HepG2 (cell line): ENCODE measurements around the gene MAP3K3. TPM values are rescaled to one million over a fixed set of nuclear protein-coding genes. Genes with fewer than 3 reads are reported as not detected.
A peak's percentile ranks its signal among the peaks of the same experiment; 100 is the strongest.

ENCODE experiments used
- CBFB ChIP-seq: sonication (generic); formaldehyde crosslinking; IDR thresholded peaks from 2 replicates; pipeline ENCODE4 v1.4.0; 2020; ENCODE audit warnings: missing genetic modification reagents
- CCAR2 ChIP-seq: fragments of 200-400 bp; formaldehyde crosslinking; optimal IDR thresholded peaks from 2 replicates; pipeline ENCODE3; 2018; ENCODE audit warnings: low read depth, mild to moderate bottlenecking, low read length, moderate library complexity
- HHEX ChIP-seq: IDR thresholded peaks from 2 replicates; pipeline ENCODE4 v1.6.1; 2016; ENCODE audit warnings: control low read depth
- IRF1 ChIP-seq: sonication (generic); formaldehyde crosslinking; IDR thresholded peaks from 2 replicates; pipeline ENCODE4 v1.4.0; 2020; ENCODE audit warnings: low read depth, mild to moderate bottlenecking, missing genetic modification reagents
- KAT7 ChIP-seq: IDR thresholded peaks from 2 replicates; pipeline ENCODE4 v1.6.1; 2018; ENCODE audit warnings: borderline replicate concordance, missing compliant biosample characterization
- PBX2 ChIP-seq: IDR thresholded peaks from 2 replicates; pipeline ENCODE4 v1.6.1; 2016; ENCODE audit warnings: control low read depth
- RARG ChIP-seq: sonication (generic); formaldehyde crosslinking; IDR thresholded peaks from 2 replicates; pipeline ENCODE4 v1.4.0; 2020; ENCODE audit warnings: low read depth, mild to moderate bottlenecking, missing genetic modification reagents
- SRY ChIP-seq: sonication (generic); formaldehyde crosslinking; IDR thresholded peaks from 2 replicates; pipeline ENCODE4 v1.8.0; 2022; ENCODE audit warnings: mild to moderate bottlenecking, missing genetic modification reagents
- TFDP1 ChIP-seq: IDR thresholded peaks from 2 replicates; pipeline ENCODE4 v1.6.1; 2016; ENCODE audit warnings: missing compliant biosample characterization, missing genetic modification reagents, borderline replicate concordance
- THRA ChIP-seq: sonication (generic); formaldehyde crosslinking; IDR thresholded peaks from 2 replicates; pipeline ENCODE4 v1.4.0; 2020; ENCODE audit warnings: missing genetic modification reagents, borderline replicate concordance
- ZC3H13 ChIP-seq: sonication (generic); formaldehyde crosslinking; IDR thresholded peaks from 2 replicates; pipeline ENCODE4 v1.8.1; 2023; ENCODE audit warnings: mild to moderate bottlenecking, missing genetic modification reagents, moderate library complexity
- ZFY ChIP-seq: sonication (generic); formaldehyde crosslinking; IDR thresholded peaks from 2 replicates; pipeline ENCODE4 v1.4.0; 2020; ENCODE audit warnings: missing genetic modification reagents
- ZNF12 ChIP-seq: sonication (generic); formaldehyde crosslinking; IDR thresholded peaks from 2 replicates; pipeline ENCODE4 v1.5.0; 2020; ENCODE audit warnings: missing genetic modification reagents
- ZNF234 ChIP-seq: sonication (generic); formaldehyde crosslinking; conservative IDR thresholded peaks from 2 replicates; pipeline ENCODE4 v1.5.1; 2020; ENCODE audit warnings: mild to moderate bottlenecking, missing genetic modification reagents
- ZNF318 ChIP-seq: sonication (generic); formaldehyde crosslinking; IDR thresholded peaks from 2 replicates; pipeline ENCODE4 v1.4.0; 2020; ENCODE audit warnings: mild to moderate bottlenecking, missing genetic modification reagents
- ZNF678 ChIP-seq: sonication (generic); formaldehyde crosslinking; IDR thresholded peaks from 2 replicates; pipeline ENCODE4 v1.4.0; 2020; ENCODE audit warnings: mild to moderate bottlenecking, missing genetic modification reagents
- polyA plus RNA-seq, 8 experiments: library from polyadenylated mRNA; depleted of rRNA in 3 of 8; stranded (reverse) in 7 of 8; unstranded in 1 of 8; fragments of >200 nt; fragmentation: Illumina TruSeq in 4 of 8; extraction: Trizol in 4 of 8; gene quantifications; 2 replicates each; pipeline versions ENCODE4 v1.2.1 to v1.2.3, GENCODE V29; 2011 to 2016; ENCODE audit warnings: low read depth in 4 of 8, missing spikeins in 1 of 8, mixed read lengths in 1 of 8; ENCODE audit not compliant: insufficient read depth in 1 of 8
- total RNA-seq, 5 experiments: library from RNA; depleted of rRNA; stranded (reverse); fragments of >200 nt; fragmentation: Illumina TruSeq; extraction: Trizol; gene quantifications; 2 replicates each; pipeline ENCODE4 v1.2.3, GENCODE V29; 2016; ENCODE audit warnings: low read depth in 1 of 5

The MAP3K3 gene
- total and polyA plus RNA-seq, 2 of the 13 experiments (the other 11 are each of a cell fraction or from before 2014, with no cell fraction given) = 17.7 to 21.8 TPM

GRCh38 chr17:63621684-63622573 lies at the start of gene MAP3K3 (continued):
- TF ChIP-seq THRA (CRISPR knock-in tag) = peak; percentile 43
- peak; percentile 98 for TF ChIP-seq PBX2 (CRISPR knock-in tag)
- peak; percentile 10; the same call in 1 of the 2 replicates for TF ChIP-seq ZNF12
- TF ChIP-seq ZNF234 (CRISPR knock-in tag) = no peak
- no peak for TF ChIP-seq CCAR2
- TF ChIP-seq HHEX = no peak
- peak; percentile 67; the same call in 1 of the 2 replicates for TF ChIP-seq ZNF678 (CRISPR knock-in tag)
- 0 out of 2 replicates have a peak, but pooled peaks have one; percentile 56 for TF ChIP-seq ZNF318 (CRISPR knock-in tag)
- TF ChIP-seq ZC3H13 (CRISPR knock-in tag) = 0 out of 2 replicates have a peak, but pooled peaks have one; percentile 58
- peak; percentile 79; the same call in 1 of the 2 replicates for TF ChIP-seq IRF1
- TF ChIP-seq SRY (CRISPR knock-in tag) = peak; percentile 61; the same call in 1 of the 2 replicates
- peak; percentile 81 for TF ChIP-seq KAT7
- TF ChIP-seq ZFY (CRISPR knock-in tag) = peak; percentile 92
- TF ChIP-seq RARG (CRISPR knock-in tag) = no peak
- no peak; the same call in 1 of the 2 replicates for TF ChIP-seq CBFB
- peak; percentile 77; the same call in 1 of the 2 replicates for TF ChIP-seq TFDP1
